Measurements from ENCODE around the gene SLC25A24.
"Not testable (repeated sequence)": the region's sequence is repeated elsewhere in the genome, so short reads cannot be mapped to it uniquely, and the experiment has no call there.

- not testable (repeated sequence) for TF ChIP-seq CTCF (IDR thresholded peaks at IDR 0.05; ENCODE audit: insufficient read depth, low read length, poor library complexity, severe bottlenecking); EZH2phosphoT487 (conservative IDR thresholded peaks at IDR 0.05; ENCODE audit: low read length)
Observed at GRCh38 chr1:108235308-108235707, 35.2 kb upstream of the SLC25A24 start.

Measured in SU-DHL-6 (cell line).